HG03565 (cell line): Measurements from ENCODE around the gene MLLT6.

Experiments used
- ATAC-seq: cut with Tn5 transposase; IDR thresholded peaks from one replicate; pipeline ENCODE4 v1.9.1; 2021; ENCODE audit warnings: mild to moderate bottlenecking, moderate library complexity; ENCODE audit not compliant: unreplicated experiment

Gene MLLT6

GRCh38 chr17:38741461-38741860 lies 36.4 kb downstream of the MLLT6 start:
- ATAC-seq: no peak

GRCh38 chr17:38741921-38742410 lies 36.9 kb downstream of the MLLT6 start:
- no peak for ATAC-seq

GRCh38 chr17:38742411-38743308 lies 37.6 kb downstream of the MLLT6 start:
- no peak for ATAC-seq

GRCh38 chr17:38743556-38744171 lies 38.6 kb downstream of the MLLT6 start:
- no peak for ATAC-seq

DNA sequence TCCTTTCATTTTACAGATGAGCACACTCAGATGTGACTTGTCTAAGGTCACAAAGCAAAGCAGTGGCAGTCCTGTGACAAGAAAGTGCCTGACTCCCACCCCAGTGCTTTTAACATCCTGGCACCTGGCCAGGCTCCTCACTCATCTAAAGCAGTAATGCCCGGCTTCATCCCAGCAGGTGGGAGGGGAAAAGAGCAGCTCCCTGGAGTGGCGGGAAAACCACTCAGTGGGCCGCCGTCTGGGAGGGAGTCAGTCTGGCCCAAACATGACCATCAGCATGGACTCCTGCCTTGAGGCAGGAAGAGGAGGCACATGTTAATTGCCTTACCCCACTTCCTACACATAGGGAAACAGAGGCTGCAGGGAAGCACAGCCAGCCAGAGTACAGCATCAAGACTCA lies 40.5 kb downstream of the MLLT6 start:
- no peak for ATAC-seq

DNA sequence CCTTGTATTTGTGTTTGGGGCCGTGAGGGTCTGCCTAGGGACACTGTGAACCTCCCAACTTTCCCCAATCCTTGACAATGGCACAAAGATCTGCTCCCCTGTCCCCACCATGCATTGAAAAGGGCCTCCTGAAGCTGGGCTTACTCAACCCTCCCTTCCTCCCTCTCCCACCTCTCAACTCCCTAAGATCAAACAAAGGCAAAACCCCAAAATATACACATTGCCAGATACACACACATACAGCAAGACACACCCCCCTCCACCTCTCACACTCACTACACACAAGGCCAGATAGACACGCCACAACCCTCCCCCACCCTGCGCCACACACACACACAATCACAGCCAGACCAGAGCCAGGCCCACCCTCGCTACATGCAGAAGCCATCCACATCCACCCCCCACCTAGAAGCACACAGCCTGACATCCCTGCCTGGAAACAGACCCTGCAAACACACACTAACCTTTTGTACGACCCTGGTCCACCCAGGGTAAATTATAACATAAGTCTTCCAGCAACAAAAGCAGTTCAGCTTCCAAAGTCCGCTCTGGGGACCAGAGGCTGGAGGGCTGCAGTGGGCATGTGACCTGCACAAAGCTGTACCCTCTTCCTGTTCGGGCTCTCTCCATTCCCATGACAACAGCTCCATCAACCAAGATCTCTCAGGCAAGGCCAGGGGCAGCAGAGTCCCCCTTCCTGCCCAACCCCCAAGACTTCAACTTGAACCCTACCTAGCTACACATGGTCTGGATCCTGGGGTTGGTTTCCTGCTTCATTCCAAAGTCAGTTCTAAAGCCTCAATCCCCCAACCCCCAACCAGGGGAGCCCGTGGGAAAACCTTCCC lies 41.2 kb downstream of the MLLT6 start:
- no peak for ATAC-seq

- no peak for ATAC-seq
Measured at GRCh38 chr17:38746849-38747462, 41.9 kb downstream of the MLLT6 start.

DNA sequence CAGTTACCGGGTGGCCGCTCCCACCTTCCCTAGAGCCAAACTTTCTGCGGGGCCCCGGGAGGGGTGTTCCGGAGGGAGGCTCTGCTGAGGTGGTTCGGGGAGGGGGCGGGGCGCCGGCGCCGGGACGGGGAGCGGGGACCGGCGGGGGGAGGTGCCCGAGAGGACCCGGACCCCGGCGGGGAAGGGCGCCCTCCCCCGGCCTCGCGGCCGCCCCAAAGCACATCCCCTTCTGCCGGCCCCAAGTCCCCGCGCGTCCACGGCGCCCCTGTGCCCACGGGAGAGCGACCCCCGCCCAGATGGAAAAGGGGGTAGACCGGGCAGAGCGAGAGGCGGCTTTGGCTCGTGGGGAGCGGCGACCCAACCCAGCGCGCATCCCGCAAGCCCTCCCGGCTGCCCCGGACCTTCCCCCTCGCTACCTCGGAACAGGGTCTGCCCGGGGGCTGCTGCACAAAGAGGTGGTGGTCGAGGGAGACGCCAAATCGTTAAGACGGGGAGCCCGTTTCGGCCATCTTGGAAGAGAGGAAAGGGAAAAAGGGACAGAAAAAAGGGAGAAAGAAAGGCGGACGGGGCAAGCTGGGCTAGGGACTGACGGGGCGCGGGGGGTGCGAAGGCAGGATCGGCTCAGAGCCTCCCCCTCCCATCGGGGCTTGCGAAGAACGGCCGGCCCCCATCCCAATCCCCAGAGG lies 42.5 kb downstream of the MLLT6 start:
- ATAC-seq: no peak

DNA sequence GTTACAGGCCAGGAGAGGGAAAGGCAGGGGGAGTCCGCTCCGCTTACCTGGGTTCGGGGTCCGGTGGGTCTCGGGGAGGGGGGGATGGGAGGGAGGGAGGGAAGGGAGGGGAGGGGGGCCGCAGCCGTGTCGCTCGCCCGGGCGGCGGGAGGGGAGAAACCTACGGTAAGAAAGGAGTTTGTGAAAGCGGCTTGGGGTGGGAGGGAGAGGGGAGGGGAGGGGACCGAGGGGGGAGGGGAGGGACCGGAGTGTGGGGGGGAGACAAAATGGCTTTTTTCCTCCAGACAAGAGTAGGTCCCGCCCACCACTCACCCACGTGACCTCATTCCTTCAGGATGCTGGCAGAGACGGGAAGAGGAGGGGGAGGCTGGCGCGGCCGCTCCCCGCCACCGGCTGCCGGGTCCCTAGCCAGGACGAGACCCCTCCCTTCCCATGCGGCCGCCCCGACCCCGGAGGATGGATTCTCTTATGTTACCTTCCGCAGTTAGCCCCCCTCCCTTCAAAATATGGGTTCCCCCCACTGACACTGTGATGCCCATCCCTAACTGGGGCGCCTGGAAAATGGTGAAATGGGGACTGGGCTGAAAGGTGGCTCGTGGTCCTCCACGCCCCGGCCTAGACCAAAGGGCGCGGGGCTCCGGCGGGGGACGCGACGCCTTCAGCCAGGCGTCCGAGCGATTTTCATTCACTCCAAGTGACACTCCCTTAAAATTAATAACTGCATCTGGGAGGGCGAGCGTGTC lies 43.2 kb downstream of the MLLT6 start, which contains the start of gene PCGF2:
Gene PCGF2, minus strand, starts transcription at position 188 of the 743 bp plus-strand sequence. CDS start 7,934 bp downstream, outside the sequence.
- ATAC-seq: no peak

DNA sequence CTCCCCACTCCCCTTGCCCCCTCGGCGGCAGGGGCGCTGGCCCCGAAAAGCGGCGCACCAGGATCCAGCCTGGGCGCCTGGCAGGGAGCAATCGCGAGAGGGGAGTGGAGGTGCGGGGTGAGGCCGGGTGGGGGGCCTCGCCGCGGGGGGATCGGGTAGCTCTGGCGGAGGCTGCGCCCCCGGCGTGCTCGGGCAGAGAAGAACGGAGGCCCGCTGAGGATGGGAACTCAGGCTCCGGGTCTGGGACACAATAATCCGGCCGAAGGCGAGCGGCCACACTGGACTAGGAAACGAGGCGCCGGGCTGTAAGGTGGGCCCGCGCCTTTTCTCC lies 43.8 kb downstream of the MLLT6 start:
- no peak for ATAC-seq

DNA sequence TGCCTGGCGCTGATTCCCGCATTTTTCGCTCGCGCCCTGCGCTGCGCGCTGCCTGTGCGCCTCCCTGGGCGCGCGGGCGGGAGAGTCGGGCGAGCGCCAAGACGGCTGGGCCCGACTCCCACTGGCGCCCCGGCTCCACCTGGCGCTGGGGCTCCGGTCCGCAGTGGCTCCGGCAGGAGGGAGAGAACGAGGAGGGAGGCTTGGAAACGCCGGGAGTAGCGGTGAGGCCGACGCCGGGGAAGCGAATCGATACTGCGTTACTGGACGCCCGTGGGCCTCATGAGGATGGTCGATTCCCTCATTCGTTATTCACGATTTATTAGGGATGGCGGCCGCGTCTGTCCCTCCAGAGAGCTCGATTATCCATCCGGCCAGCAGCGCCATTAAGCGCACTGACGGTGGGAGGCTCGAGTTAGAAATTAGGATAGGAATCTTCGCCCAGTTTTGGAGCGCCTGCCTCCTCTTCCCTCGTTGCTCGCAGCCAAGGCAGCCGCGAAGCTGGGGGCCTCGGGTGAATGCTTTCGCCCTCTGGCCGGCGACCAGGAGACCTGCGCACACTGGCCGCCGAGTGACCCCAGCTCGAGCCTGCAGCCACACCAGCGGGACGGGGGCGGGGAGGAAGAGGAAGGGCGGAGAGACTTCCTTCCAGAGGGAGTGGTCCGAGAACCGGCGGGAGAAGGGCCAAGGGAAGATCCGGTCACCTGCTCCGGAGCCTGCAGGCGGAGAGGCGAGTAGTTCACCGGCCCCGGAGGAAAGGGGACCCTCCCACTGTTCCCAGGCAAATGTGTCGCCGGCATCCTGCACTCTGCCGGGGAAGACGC lies 44.4 kb downstream of the MLLT6 start:
- ATAC-seq: no peak

DNA sequence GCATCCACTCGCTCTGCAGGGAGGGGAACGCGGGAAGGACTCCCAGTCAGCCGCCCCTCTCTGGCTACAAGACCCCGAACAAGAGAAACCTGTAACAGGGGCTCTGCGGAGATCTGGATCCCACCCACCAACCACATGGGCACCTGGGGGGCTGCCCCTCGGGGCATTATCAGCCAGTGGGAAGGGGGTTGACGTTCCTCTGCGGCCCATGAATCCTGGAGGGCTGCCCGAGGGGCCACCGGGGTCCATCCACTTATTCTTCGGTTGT lies 44.9 kb downstream of the MLLT6 start:
- ATAC-seq: no peak

- ATAC-seq: no peak
Measured at GRCh38 chr17:38750312-38751121, 45.4 kb downstream of the MLLT6 start.

DNA sequence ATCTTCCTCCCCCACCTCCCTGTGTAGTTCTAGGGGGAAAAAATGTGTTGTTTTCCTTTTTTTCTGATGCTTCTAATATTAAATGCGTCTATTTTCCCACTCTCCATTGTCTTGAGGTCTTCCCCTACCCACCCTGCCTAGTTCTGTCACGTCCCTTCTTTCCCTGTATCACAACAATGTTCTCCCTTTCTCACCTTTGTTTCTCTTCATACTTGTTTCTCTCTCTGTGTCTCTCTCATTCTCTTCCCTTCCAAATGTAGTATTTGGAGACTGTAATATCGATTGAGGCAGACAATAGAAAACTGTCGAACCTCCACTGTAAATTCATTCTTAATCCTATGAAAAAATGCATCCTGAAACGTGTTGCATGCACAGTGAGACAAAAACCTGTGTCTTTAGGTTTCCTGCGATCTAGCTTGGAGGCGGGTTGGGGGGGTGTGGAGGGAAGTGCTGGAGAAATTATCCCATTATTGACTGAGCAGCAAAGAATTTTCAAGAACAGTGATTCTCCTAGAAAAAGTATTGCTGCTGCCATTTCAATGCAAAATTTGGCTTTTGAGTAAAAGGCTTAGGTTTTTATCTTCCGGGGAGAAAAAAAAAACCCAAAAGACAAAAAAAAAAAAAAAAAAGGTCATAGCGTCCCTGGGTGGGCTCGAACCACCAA lies 46.2 kb downstream of the MLLT6 start:
- ATAC-seq: no peak

- peak; percentile 1 for ATAC-seq
Measured at GRCh38 chr17:38751808-38752307, 46.8 kb downstream of the MLLT6 start.

- ATAC-seq: peak; percentile 87
Measured at GRCh38 chr17:38752308-38753070, 47.4 kb downstream of the MLLT6 start, which contains the start of gene PSMB3. TSS of gene PSMB3 (plus strand) at chr17:38752741. CDS start at chr17:38752827, 86 bp downstream.
